ENCODE data around the gene FAM177B.
A peak's percentile ranks its signal among the peaks of the same experiment; 100 is the strongest.

FAM177B gene

DNA sequence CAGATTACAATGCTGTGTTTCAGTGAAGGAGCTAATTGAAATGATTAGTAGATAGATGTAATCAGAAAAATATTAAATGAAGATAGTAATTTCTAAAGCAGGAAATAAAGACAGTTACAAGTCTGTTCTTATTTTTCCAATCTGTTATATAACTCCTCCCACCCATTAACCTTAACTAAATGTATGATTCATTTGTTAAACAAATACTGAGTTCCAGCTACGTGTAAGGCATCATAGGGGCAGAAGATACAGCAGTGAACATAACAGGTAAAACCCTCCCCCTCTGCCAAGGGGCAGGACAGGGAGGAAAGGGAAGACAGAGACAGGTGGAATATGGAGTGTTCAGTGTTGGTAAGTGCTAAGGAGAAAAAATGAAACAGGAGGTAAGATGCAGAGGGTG, at the start of gene FAM177B:
Gene FAM177B (plus strand): TSS at position 231 of the 400 bp plus-strand sequence. CDS start 9,344 bp downstream, outside the sequence.
- DNase-seq (ENCODE audit: low read depth in 2 of 2): no peak

DNA sequence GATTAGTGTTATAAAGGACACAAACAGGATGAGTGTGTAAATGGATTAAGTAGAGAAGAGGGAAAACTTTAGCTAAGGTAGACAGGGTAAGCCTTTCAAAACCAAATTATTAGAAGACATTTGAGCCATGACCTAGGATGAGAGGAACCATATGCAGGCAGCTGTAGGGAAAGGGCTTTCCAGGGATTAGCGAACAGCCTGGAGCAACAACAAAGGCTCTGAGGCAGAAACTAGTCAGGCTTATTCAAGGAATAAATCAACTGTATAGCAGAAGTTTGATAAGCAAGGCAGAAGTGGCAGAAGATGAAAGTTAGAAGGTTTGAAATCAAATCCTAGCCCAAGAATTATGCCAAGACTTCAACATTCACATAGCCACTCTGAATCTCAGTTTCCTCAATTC, 46.0 kb upstream of the FAM177B start:
- DNase-seq (ENCODE audit: low read depth in 2 of 2): no peak

DNA sequence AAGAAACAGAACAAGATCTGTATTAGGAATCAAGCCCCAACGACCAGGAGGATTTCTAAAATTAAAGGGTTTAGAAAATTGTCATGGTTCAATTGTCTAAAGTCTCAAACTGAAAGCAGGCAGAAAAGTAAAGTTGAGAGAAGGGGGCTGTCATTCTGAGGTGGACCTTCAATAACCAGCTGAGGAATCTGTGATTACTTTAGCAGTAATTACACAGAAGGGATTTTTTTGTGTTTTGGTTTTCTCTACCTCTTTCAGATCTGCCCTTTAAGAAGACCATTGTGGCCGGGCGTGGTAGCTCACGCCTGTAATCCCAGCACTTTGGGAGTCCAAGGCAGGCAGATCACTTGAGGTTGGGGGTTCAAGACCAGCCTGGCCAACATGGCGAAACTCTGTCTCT, 42.1 kb upstream of the FAM177B start:
- no peak for DNase-seq (ENCODE audit: low read depth in 2 of 2)

DNA sequence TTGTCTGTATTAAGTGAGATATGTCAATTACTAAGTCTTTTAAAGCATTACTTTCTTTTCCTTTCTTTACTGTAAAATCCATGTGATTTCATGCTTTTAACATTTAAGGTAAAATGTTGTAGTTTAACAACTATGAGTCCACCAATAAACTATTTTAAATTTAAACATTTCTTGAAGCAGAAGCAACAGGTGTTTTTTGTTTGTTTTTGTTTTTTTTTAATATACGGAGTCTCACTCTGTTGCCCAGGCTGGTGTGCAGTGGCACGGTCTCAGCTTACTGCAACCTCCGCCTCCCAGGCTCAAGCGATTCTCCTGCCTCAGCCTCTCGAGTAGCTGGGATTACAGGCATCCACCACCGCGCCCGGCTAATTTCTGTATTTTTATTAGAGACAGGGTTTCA, 40.3 kb upstream of the FAM177B start:
- DNase-seq (ENCODE audit: low read depth in 2 of 2): no peak

DNA sequence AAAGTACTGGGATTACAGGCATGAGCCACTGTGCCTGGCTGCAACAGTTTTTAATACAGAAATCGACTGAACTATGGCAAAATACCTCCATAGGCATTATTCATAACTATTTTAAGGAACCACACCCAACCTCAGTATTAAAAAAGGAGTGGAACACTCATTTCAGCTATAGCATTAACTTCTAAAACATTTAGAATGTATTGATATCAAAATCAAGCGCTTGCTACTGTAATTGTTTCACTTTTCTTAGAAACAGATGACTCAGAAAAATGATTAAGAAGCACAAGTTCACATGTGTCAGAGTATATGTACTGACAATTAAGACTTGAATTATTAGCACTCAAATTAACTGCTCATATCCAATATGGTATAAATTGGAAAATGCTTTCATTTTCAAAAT, 39.8 kb upstream of the FAM177B start:
- DNase-seq (ENCODE audit: low read depth in 2 of 2): no peak

DNA sequence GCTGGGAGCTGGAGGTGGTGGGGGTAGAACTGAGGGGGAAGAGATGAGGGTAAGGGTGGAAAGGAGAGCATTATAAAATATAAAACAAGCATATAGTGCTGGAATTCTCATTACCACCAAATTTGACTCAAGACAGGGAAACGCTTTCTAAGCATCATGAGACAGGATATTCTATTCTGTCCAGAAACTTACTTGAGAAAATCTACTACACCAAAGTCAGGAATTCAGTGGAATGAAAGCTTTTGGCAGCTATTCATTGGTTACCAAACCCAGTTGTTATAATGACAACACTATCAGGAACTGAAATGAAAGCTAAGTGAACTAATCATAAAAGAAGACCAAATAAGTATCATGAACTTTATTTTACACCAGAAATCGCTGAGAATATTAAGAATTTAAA, 39.2 kb upstream of the FAM177B start:
- no peak for DNase-seq (ENCODE audit: low read depth in 2 of 2)

DNA sequence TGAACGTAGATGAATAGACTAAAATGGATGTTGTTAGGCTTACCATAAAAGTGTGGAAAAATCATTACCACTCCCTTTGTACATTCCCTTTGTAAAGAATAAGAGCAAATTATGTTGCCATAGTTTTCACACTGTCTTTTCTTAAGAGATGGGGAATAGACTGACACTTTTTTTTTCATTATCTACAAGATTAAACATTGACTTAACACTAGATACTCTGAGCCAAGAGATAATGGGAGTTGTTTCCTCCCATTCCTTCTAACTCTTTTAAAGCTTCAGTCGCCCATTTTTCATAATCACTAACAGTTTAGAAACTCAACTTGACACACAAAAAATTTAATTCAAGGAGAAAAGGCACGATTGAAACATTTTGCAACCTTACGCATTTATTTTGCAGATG, 34.8 kb upstream of the FAM177B start:
- no peak for DNase-seq (ENCODE audit: low read depth in 2 of 2)

DNA sequence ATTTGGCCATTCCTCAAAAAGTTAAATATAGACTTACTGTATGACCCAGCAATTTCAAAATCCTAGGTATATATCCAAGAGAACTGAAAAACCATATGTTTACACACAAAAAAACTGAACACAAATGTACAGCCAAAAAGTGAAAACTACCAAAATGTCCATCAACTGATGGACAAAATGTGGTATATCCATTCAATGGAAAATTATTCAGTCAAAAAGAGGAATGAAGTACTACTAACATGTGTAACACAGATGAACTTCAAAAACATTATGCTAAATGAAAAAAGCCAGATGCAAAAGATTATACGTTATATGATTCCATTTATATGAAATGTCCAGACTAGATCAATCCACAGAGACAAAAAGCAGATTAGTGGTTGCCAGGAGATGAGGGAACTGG, 32.7 kb upstream of the FAM177B start:
- DNase-seq (ENCODE audit: low read depth in 2 of 2): no peak

DNA sequence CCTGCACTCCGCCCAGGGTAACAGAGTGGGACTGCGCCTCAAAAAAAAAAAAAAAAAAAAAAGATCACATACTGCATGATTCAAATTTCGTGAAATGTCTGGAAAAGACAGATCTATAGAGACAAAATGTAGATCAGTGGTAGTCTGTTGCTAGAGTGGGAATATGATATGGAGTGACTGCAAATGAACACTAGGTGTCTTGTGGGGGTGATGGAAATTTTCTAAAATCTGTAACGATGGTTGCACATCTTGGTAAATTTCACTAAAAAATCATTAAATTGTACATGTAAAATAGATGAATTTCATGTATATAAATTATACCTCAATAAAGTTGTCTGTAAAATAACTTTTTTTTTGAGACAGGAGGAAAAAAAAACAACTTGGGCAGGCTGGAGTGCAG, 30.2 kb upstream of the FAM177B start:
- DNase-seq (ENCODE audit: low read depth in 2 of 2): no peak

DNA sequence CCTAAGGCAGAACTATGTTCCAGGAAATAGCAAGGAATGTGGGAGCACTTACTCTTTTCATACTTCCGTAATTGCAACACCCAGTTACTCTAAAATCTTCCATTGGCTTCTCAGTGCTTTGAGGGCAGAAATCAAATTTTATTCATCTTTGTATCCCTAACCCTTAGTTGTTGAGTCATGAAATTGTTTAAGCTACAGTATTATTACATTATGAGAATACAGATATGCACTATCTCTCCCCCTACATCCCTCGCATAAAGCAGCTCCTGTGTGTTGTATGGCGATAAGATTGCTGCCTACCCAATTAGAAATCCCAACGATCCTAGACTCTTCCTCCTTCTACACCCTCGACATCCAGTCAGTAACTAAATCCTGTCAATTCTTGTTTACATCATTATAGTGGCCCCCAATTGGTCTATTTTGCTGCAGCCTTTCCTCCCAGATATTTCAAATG, 27.3 kb upstream of the FAM177B start:
- no peak for DNase-seq (ENCODE audit: low read depth in 2 of 2)

DNA sequence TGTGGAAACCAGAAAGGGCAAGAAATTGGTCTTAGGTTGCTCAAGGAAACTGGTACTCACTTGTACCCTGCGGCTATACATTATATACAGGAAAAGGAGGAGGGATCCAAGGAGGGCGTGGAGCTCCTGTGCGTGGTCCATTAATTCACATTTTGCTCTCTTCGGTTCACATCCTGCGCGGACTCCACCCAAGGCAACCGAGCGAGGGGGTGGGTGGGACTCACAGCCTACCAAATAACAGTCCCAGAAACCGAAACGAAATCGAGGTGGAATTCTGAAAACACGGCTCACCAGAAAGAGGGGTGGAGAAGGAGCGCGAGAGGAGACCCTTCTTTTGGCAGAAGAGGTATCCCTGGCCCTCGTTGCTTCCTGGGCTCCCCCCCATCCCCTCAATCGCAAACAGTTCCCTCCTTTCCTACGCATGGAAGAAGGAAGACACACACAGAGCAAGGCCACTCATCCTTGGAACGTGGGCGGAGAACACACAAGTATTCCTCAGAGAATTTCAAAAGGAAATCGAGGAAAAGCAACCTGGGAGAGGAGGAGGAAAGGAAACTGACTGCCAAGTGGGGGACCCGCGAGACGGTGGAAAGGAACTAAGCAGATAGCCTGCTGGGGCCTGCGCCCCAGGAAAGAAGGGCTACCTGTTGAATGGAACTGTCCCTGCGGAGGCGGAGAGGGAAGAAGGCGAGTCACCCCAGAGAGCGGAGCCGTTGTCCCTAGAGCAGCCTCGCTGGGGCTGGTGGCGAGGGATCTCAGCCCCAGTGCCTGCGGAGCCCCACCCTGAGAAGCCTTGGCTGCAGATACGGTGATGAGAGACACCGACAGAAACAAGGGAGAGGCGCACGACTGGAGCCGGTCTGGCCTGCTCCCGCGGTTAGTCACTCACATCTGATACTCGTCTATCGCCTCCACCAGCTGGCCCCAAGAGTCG, 25.4 kb upstream of the FAM177B start:
- DNase-seq (ENCODE audit: low read depth in 2 of 2): peak; percentile 22 to 29

DNA sequence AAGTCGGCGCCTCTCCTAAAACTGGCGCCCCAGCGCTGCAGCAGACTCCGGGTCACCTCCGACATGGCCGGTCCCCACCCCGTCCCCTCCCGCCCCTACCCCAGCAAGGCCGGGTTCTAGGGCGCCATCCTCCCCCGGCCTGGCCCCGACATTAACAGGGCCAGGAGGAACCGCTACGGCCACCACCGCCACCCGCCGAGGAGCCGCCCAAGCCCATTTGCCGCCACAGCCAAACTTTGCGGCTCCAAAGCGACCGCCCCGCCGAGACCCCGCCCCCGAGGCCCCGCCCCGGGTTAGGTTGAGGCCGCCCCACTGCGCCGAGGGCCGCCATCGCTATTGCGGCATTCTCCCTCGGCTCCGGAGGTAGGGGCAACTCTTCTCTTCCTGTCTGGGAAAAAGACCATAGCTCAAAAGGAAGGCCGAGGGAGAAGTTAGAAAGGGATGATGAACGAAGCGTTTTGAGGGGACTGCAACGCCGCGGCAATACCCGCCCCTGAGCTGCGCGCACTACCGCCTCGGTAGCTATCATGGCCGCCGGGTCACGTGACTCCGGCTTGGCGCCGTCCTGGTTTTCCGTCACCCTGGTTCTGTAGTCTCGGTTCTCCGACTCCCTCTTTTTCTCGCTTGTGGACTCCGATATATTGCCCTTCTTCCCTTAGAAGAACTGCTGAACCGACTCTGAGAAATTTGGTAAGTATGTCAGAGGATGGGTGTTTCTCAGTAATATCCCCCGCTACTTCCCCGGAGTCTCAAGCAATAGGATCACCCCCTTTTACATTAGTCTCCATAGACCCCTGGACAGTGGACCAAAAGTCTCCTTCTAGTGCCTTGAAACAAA, 24.5 kb upstream of the FAM177B start, which contains the start of the genes AIDA and BROX:
Gene AIDA (minus strand): TSS at position 239 of the 838 bp plus-strand sequence. CDS start 174 bp downstream, at position 65.
Gene BROX (plus strand): TSS at position 312 of the 838 bp plus-strand sequence. CDS start 3,136 bp downstream, outside the sequence.
- peak; percentile 94 to 97 for DNase-seq (ENCODE audit: low read depth in 2 of 2)

DNA sequence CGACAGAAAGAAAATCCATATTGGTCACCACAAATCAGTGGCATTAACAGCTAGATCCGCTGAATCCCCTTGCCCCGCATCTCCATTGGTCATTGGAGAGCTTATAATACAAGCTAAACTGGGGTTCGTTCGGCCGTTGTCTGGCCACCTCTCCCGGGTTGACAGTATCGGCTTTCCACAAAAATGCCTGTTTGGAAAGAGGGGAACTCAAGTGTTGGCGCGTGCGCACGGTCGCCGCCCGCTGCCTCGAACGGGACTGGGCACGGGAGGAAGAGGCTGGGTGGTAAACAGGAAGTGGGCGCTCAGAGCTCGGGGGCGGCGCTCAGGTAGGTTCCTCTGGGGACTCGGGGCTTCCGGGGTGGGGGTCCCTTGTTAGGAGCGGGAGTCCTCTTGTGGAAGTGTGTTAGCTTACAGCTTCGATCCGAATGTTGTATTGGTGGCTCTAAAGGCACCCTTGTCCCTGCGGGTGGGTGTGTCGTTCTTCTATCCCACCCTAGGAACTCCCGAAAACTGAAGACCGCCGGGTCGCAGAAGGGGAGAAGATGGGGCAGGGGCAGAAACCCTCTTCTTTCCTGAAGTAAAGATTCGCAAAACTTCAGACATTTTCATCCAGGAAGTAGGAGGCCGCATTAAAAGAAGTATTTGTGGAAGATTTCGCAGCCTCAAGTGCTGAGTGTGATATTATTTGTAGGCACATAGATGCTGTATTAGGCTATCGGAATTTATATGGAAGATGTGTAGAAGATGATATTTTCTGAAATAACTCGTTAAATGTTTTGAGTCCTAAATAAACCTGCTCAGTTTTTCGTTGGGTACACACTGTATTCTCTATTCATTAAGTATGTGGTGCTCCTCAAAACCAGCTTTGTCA, 23.7 kb upstream of the FAM177B start:
- peak; percentile 78 to 81 for DNase-seq (ENCODE audit: low read depth in 2 of 2)

DNA sequence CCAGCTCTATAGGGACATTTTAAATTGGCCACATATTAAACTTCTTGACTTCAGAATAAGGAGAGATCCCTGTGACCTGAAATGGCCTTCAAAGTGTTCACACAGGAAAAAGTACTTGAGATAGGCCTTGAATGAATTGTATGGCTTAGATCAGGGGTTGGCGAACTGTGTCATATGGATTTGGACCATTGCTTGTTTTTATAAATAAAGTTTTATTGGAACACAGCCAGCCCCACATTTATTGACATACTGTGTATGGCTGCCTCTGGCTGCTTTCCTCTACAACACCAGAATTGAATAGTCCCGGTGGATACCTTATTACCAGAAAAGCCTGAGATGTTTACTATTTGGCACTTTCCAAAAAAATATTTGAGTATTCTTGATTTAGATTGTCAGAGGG, 20.6 kb upstream of the FAM177B start:
- no peak for DNase-seq (ENCODE audit: low read depth in 2 of 2)

DNA sequence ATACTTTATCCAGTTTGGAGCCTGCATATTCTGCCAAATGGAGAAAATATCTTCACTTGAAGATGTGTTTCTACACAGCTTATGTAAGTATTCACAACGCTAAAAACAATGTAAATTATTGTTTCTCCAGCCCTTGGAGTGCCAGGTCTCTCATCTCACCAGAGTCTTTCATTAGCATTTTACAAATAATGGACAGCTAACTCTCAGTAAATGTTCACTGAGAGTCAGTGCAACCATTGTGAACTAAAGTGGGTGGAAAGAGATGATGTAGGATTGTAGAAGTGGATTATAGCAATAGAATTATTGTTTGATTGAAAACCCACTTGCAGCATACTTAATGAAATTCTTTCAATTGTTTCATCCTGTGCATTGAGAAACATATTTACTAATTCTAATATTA, 8.3 kb upstream of the FAM177B start:
- DNase-seq (ENCODE audit: low read depth in 2 of 2): no peak

DNA sequence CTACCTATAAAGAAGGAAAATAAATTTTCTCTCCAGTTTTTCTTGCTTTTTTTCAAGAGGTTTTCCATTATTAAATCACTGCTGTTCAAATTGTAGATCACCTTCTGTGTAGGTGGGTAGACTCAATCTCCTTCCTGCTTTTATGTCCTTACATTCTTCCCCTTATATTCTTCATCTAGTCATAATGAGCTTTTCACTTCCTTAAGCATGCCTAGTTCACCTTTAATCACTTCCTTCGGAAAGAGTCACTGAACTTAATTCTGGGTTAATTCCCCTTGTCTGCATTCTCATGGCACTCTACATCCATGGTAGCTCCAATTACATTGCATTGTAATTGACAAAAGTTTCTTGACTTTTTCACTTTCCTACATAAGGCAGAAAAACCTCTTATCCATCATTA, 6.1 kb upstream of the FAM177B start:
- no peak for DNase-seq (ENCODE audit: low read depth in 2 of 2)

DNA sequence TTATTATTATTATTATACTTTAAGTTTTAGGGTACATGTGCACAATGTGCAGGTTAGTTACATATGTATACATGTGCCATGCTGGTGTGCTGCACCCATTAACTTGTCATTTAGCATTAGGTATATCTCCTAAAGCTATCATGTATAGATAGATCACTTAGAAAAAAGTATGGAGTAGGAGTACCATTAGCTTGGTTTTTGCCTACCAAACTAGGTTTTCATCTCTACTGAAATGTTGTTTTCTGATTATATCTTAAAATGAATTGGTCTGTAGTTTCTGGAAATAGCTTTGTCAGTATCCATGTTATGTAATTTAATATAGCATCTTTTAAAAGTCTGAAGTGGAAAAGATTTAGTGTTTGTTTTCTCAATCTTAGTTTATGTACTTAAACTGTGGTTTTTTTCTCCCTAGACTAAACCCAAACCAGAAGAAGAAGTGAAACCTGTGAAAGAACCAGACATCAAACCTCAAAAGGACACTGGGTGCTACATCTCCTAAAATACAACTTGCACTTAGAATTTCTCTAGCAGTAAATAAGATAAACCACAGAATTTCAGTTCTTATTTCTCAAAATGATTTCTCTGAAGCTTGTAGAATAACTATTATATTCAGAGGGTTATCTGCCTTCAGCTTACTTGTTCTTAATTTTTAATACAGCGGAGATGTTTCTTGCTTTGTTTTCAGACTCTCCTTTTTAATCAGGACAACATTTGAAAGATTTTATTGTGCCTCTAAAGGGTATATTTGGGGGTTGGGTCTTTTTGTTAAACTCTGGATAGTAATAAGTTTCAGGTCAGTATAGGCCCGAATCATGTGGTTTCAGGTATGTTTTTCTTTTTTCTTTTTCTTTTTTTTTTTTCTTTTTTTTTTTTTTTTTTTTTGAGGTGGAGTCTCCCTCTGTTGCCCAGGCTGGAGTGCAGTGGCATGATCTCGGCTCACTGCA, 4.5 kb upstream of the FAM177B start:
- no peak for DNase-seq (ENCODE audit: low read depth in 2 of 2)

DNA sequence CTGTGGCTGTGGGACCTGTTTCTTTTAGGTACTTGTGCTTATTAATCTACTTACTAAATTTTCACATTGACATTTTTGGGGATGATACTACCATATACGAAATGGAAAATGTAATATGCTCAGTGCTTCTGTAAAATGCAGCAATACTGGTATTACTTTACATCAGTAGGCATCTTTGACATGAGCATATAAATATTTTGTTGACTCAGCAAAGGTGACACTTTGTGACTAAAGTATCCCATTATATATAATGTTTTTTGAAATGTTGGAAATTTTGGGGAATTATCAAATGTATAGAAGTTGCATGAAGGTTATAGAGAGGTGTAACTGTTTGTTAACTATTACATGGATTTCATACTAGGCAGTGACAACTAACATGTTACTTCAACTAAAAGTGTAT, 2.3 kb upstream of the FAM177B start:
- no peak for DNase-seq (ENCODE audit: low read depth in 2 of 2)

DNA sequence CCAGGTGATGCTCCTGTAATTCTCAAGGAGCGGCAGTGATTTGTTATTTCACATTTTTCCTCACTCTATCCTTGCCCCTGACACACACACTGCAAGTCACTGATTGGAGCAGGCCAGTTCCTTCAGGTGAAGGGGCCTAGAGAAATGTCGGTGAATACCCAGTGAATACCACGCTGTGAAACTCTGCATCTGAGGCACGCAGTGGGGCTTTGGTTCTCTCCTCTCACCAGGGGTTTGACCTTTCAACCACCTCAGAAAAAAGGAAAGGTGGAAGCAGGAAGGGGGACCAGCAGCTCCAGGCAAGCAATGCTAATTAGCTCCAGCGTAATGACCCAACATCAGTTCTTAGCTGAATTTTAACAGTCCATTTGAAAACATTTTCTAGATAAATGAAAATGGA, 532 bp upstream of the FAM177B start:
- no peak for DNase-seq (ENCODE audit: low read depth in 2 of 2)

DNA sequence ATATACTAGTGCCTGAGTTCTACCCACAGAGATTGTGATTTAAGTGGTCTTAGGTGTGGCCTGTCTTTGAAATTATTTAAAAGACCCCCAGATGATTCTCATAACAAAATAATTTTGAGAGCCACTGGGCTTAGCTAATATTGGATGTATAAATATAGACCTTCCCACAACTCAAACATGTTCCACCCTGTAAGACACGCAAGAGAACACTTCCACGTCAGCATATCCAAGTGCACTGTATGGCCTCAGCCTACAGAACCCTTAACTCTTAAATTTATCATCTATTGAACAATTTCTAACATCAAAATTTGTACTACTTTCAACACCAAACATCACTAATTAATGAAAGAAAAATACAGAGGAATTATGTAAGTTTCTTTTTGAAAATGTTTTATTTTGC, 2.5 kb downstream of the FAM177B start:
- DNase-seq (ENCODE audit: low read depth in 2 of 2): no peak
